WTC11 (cell line): ENCODE data around the gene USH1C.

Source experiments
- ATF3 ChIP-seq: sonication (generic); formaldehyde crosslinking; conservative IDR thresholded peaks from 2 replicates; pipeline ENCODE4 v1.8.1; 2022; ENCODE audit warnings: mild to moderate bottlenecking, missing genetic modification reagents
- CTCF ChIP-seq: fragments of 200-600 bp; IDR thresholded peaks from 2 replicates; pipeline ENCODE4 v1.8.0; 2022; ENCODE audit warnings: antibody characterized with exemption
- E2F5 ChIP-seq: sonication (generic); formaldehyde crosslinking; IDR thresholded peaks from 2 replicates; pipeline ENCODE4 v1.8.1; 2022; ENCODE audit warnings: mild to moderate bottlenecking, moderate library complexity, missing genetic modification reagents
- GTF2I ChIP-seq: fragments of 250-450 bp; sonication (Bioruptor Pico); conservative IDR thresholded peaks from 2 replicates; pipeline ENCODE4 v1.4.0; 2021; ENCODE audit warnings: mild to moderate bottlenecking
- JUN ChIP-seq: sonication (generic); formaldehyde crosslinking; IDR thresholded peaks from 2 replicates; pipeline ENCODE4 v1.8.0; 2023; ENCODE audit warnings: mild to moderate bottlenecking, missing genetic modification reagents
- KAT7 ChIP-seq: sonication (generic); formaldehyde crosslinking; IDR thresholded peaks from 2 replicates; pipeline ENCODE4 v1.8.1; 2023; ENCODE audit warnings: missing genetic modification reagents, mild to moderate bottlenecking, borderline replicate concordance
- MXD4 ChIP-seq: fragments of 250-450 bp; sonication (Bioruptor Pico); IDR thresholded peaks from 2 replicates; pipeline ENCODE4 v1.8.0; 2021; ENCODE audit warnings: mild to moderate bottlenecking, moderate library complexity, borderline replicate concordance
- NR3C1 ChIP-seq: sonication (generic); formaldehyde crosslinking; conservative IDR thresholded peaks from 2 replicates; pipeline ENCODE4 v1.8.1; 2023; ENCODE audit warnings: low read depth, mild to moderate bottlenecking, missing genetic modification reagents
- PREB ChIP-seq: sonication (generic); formaldehyde crosslinking; IDR thresholded peaks from 2 replicates; pipeline ENCODE4 v1.8.1; 2022; ENCODE audit warnings: mild to moderate bottlenecking, missing genetic modification reagents, moderate library complexity, borderline replicate concordance
- TP53 ChIP-seq: sonication (generic); formaldehyde crosslinking; IDR thresholded peaks from 2 replicates; pipeline ENCODE4 v1.8.1; 2023; ENCODE audit warnings: mild to moderate bottlenecking, missing genetic modification reagents
- USF2 ChIP-seq: sonication (generic); formaldehyde crosslinking; IDR thresholded peaks from 2 replicates; pipeline ENCODE4 v1.8.1; 2023; ENCODE audit warnings: mild to moderate bottlenecking, missing genetic modification reagents, moderate library complexity
- ZNF263 ChIP-seq: sonication (generic); formaldehyde crosslinking; IDR thresholded peaks from 2 replicates; pipeline ENCODE4 v1.8.1; 2022; ENCODE audit warnings: low read depth, mild to moderate bottlenecking, moderate library complexity, missing genetic modification reagents
- ZSCAN18 ChIP-seq: fragments of 250-450 bp; sonication (Bioruptor Pico); IDR thresholded peaks from 2 replicates; pipeline ENCODE4 v2.1.2; 2022; ENCODE audit warnings: mild to moderate bottlenecking, moderate library complexity

GRCh38 chr11:17514476-17514875 lies 29.7 kb downstream of the USH1C start:
- TF ChIP-seq GTF2I (no peak), CTCF (no peak), TP53 (CRISPR knock-in tag) (no peak), PREB (CRISPR knock-in tag) (no peak), KAT7 (CRISPR knock-in tag) (no peak), JUN (no peak), ZSCAN18 (no peak), E2F5 (no peak), ATF3 (no peak), NR3C1 (CRISPR knock-in tag) (no peak), USF2 (CRISPR knock-in tag) (no peak), MXD4 (CRISPR knock-in tag) (no peak), ZNF263 (no peak)
